Measurements from ENCODE around the gene PSMA5.

DNA sequence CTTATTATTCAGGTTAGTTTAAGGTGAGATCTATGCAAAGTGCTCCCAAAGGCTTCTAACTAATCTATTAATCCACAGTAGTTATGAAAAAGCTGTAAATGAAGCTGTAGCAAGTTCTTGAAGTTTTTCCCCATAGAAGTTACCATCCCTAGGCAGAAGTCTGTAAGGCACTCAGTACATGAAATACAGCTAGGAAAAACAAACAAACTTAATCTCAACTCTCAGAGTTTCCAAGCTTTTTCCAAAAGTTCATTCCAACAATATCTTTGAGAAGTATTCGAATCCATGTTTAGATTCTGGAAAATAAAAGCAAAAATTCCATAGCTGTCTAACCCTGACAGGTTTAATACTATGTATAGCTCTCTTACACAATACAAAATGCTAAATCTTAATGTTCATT, 69.7 kb downstream of the PSMA5 start:
- TF ChIP-seq, protein P1, sequence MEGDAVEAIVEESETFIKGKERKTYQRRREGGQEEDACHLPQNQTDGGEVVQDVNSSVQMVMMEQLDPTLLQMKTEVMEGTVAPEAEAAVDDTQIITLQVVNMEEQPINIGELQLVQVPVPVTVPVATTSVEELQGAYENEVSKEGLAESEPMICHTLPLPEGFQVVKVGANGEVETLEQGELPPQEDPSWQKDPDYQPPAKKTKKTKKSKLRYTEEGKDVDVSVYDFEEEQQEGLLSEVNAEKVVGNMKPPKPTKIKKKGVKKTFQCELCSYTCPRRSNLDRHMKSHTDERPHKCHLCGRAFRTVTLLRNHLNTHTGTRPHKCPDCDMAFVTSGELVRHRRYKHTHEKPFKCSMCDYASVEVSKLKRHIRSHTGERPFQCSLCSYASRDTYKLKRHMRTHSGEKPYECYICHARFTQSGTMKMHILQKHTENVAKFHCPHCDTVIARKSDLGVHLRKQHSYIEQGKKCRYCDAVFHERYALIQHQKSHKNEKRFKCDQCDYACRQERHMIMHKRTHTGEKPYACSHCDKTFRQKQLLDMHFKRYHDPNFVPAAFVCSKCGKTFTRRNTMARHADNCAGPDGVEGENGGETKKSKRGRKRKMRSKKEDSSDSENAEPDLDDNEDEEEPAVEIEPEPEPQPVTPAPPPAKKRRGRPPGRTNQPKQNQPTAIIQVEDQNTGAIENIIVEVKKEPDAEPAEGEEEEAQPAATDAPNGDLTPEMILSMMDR (IDR thresholded peaks at IDR 0.05; ENCODE audit: low read depth, low read length, poor library complexity, severe bottlenecking) = no peak
- no peak for TF ChIP-seq EZH2phosphoT487 (IDR thresholded peaks at IDR 0.05; ENCODE audit: borderline replicate concordance, low read length)
